ENCODE results near the gene B3GALT6.

B3GALT6 gene

DNA sequence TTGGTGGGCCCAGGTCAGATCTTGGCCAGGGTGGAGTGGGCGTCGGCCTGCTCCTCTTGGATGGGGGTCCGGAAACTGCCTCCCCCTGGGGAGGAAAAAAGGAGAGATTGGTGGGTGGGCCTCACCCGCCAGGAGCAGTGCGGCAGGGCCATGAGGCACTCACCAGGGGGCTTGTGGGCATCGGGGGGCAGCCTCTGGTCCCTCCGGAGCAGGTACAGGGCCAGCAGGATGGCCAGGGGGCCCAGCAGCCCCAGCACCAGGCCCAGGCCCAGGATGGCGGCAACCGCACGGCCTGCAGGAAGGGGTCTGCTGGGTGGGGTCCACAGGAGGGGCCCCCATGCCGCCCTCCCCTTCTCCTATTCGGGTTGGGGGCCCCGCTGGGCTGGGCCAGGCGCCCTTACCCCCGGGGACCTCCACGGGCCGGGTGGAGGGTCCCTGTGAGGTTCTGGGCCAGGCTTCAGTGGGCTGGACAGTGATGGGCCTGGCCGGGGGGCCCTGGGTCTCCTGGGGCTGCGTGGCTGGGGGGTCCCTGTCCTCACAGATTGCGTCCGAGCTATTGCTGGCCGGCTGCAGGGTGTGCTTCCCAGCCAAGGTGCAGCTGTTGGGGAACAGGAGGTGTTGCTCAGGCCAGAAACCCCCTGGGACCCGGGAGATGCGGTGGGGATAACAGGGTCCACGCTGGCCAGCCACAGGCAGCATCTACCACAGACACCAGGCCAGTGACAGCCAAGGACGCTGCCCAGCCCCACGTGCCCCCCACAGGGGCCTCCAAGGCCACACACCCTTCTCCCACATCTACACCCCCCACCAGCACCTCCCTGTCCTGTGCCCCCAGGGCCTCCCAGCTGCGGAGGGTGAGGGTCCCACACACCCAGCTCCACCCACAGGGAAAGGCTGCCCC lies 20.2 kb upstream of the B3GALT6 start:
- Histone ChIP-seq H3K36me3 (ENCODE audit: control insufficient read depth, insufficient read depth, low read length) (peaks cover 4% of the 10 kb centered on the region), H3K4me1 (ENCODE audit: control insufficient read depth, insufficient read depth, low read length) (peaks cover 12% of the 10 kb centered on the region; the same call in 1 of the 2 replicates), H3K27ac (ENCODE audit: low read depth, low read length) (no peak overlapping the region), H3K9me3 (ENCODE audit: control insufficient read depth, insufficient read depth, low read depth, low read length) (no peaks in the 10 kb centered on the region), H3K9ac (ENCODE audit: low read length) (no peak overlapping the region), H3K27me3 (ENCODE audit: control insufficient read depth, insufficient read depth, low read length) (peaks cover 7% of the 10 kb centered on the region), H3K4me3 (ENCODE audit: low read depth, low read length) (no peak overlapping the region)

DNA sequence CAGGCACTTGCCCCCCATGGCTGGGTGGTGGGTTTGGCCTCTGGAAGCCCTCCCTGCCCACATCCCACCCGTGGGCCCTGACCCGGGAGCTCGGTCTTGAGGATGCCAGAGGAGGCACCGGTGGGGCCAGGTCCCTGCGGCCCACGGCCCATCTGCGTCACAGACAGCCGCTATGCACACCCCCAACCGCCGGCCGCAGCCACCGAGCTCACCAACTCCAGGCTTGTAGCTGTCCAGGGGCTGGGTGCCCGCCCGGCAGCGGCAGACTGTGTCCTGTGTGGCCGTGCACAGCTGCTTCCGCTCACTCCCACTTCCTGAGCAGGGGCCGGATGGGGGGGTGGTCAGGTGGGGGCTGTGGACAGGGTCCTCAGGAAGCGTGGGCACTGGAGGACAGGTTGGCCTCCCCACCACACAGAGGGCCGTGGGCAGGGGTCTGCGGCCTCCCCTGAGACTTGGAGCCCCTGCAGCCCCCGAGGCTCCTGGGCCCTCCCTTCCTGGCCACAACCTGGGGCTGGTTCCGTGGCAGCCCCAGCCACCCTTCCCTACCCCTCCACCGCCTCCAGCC lies 19.2 kb upstream of the B3GALT6 start:
- Histone ChIP-seq H3K36me3 (ENCODE audit: control insufficient read depth, insufficient read depth, low read length) (peaks cover 13% of the 10 kb centered on the region), H3K9ac (ENCODE audit: low read length) (no peak overlapping the region), H3K27me3 (ENCODE audit: control insufficient read depth, insufficient read depth, low read length) (no peaks in the 10 kb centered on the region), H3K4me1 (ENCODE audit: control insufficient read depth, insufficient read depth, low read length) (peaks cover 5% of the 10 kb centered on the region; the same call in 1 of the 2 replicates), H3K9me3 (ENCODE audit: control insufficient read depth, insufficient read depth, low read depth, low read length) (no peaks in the 10 kb centered on the region), H3K27ac (ENCODE audit: low read depth, low read length) (no peak overlapping the region), H3K4me3 (ENCODE audit: low read depth, low read length) (no peak overlapping the region)

DNA sequence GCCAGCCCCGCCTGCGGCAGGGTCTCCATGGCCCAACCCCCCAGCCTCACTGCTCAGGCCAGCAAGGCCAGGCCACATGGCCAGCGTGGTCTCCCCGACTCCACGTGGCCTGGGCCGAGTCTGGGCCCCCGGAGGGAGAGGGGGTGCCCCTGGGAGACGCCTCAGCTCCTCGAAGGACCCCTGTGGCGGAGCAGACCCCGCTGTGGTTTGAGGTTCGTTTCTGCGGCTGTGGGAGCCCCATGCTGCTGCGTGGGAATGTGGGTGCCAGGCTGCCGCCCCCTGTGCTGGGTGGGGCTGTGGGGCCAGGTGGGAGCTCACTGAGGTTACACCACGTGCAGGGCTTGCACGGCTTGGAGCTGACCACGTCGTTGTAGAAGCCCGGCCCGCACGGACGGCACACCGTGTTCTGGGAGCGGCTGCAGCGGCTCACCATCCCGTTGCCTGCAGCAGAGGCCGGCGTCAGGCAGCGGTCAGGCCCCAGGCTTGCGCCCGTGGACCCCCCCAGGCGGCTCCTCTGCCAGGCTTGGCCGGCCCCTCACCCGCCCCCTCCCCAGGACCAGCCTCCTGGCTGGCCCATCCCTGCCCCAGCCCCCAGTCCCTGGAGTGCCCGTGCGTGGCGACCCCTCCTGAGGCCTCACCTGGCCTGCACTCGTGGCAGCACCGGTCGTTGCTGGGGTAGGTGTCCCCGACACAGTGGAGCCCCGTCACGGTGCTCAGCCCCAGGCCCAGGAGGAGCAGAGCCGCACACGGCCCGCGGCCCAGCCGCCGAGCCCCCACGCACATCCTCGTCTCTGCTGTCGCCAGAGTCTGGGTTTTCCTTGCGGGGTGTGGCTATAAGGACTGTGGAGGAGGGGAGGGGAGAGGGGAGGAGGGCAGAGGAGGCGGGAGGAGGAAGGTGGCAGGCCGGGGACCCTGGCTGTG lies 18.4 kb upstream of the B3GALT6 start, which contains the start of gene TNFRSF4:
TNFRSF4 (minus strand) TSS at position 809 of the 921 bp plus-strand sequence; CDS start at position 783, 26 bp downstream.
- Histone ChIP-seq H3K9ac (ENCODE audit: low read length) (no peak within 1 kb of the TSS), H3K4me1 (ENCODE audit: control insufficient read depth, insufficient read depth, low read length) (peaks cover 4% of the 10 kb centered on the region; the same call in 1 of the 2 replicates), H3K27ac (ENCODE audit: low read depth, low read length) (no peak within 1 kb of the TSS), H3K27me3 (ENCODE audit: control insufficient read depth, insufficient read depth, low read length) (no peaks in the 10 kb centered on the region), H3K9me3 (ENCODE audit: control insufficient read depth, insufficient read depth, low read depth, low read length) (no peaks in the 10 kb centered on the region), H3K36me3 (ENCODE audit: control insufficient read depth, insufficient read depth, low read length) (peaks cover 20% of the 10 kb centered on the region), H3K4me3 (ENCODE audit: low read depth, low read length) (no peak within 1 kb of the TSS)

GRCh38 chr1:1215080-1215676 lies 16.9 kb upstream of the B3GALT6 start:
- no peak overlapping the region for H3K4me3 ChIP-seq (ENCODE audit: low read depth, low read length)
- H3K27me3 ChIP-seq (ENCODE audit: control insufficient read depth, insufficient read depth, low read length) = no peaks in the 10 kb centered on the region
- H3K9me3 ChIP-seq (ENCODE audit: control insufficient read depth, insufficient read depth, low read depth, low read length) = no peaks in the 10 kb centered on the region
- H3K9ac ChIP-seq (ENCODE audit: low read length) = no peak overlapping the region
- peaks cover 22% of the 10 kb centered on the region for H3K36me3 ChIP-seq (ENCODE audit: control insufficient read depth, insufficient read depth, low read length)
- peaks cover 4% of the 10 kb centered on the region; the same call in 1 of the 2 replicates for H3K4me1 ChIP-seq (ENCODE audit: control insufficient read depth, insufficient read depth, low read length)
- no peak overlapping the region for H3K27ac ChIP-seq (ENCODE audit: low read depth, low read length)

DNA sequence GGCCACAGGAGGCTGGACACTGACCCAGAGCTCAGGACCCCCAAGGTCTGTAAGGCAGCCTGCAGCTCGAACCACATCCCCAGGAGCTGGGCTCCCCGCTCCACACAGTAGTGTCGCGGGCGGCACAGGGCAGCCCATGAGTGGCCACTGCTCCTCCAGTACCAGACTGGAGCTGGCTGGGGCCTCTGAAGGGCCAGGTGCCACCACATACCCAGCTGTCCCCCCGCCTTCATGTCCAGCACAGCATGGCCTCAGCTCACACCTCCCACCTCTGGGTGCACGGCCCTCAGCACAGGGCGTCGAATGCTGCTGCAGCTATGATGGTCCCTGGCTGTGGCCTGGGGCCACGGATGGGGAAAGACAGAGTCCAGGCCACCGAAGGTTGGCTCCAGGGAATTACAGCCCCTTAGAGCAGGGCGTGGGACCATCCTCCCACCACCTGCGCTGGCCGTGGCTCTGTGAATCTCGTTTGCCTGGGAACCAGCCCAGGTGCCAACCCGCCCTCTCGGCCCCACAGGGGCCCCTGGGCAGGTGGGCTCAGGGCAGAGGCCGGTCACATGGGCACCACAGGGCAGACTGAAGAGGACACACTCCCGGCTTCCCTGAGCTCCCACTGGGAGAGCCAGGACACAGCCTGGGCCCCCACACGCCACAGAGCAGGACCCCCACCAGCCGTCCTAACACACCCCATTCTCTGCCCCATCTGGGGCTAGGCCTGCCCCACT lies 16.0 kb upstream of the B3GALT6 start:
- Histone ChIP-seq H3K4me3 (ENCODE audit: low read depth, low read length) (no peak overlapping the region), H3K9ac (ENCODE audit: low read length) (no peak overlapping the region), H3K9me3 (ENCODE audit: control insufficient read depth, insufficient read depth, low read depth, low read length) (no peaks in the 10 kb centered on the region), H3K4me1 (ENCODE audit: control insufficient read depth, insufficient read depth, low read length) (peaks cover 4% of the 10 kb centered on the region; the same call in 1 of the 2 replicates), H3K27me3 (ENCODE audit: control insufficient read depth, insufficient read depth, low read length) (no peaks in the 10 kb centered on the region), H3K36me3 (ENCODE audit: control insufficient read depth, insufficient read depth, low read length) (peaks cover 29% of the 10 kb centered on the region), H3K27ac (ENCODE audit: low read depth, low read length) (no peak overlapping the region)

- no peak overlapping the region for H3K9ac ChIP-seq (ENCODE audit: low read length)
- H3K4me3 ChIP-seq (ENCODE audit: low read depth, low read length) = no peak overlapping the region
- peaks cover 4% of the 10 kb centered on the region; the same call in 1 of the 2 replicates for H3K4me1 ChIP-seq (ENCODE audit: control insufficient read depth, insufficient read depth, low read length)
- no peaks in the 10 kb centered on the region for H3K9me3 ChIP-seq (ENCODE audit: control insufficient read depth, insufficient read depth, low read depth, low read length)
- H3K27ac ChIP-seq (ENCODE audit: low read depth, low read length) = no peak overlapping the region
- peaks cover 34% of the 10 kb centered on the region for H3K36me3 ChIP-seq (ENCODE audit: control insufficient read depth, insufficient read depth, low read length)
- no peaks in the 10 kb centered on the region for H3K27me3 ChIP-seq (ENCODE audit: control insufficient read depth, insufficient read depth, low read length)
These were observed 15.0 kb upstream of the B3GALT6 start for GRCh38 chr1:1216770-1217620.

- Histone ChIP-seq H3K4me1 (ENCODE audit: control insufficient read depth, insufficient read depth, low read length) (peaks cover 4% of the 10 kb centered on the region; the same call in 1 of the 2 replicates), H3K27me3 (ENCODE audit: control insufficient read depth, insufficient read depth, low read length) (no peaks in the 10 kb centered on the region), H3K9me3 (ENCODE audit: control insufficient read depth, insufficient read depth, low read depth, low read length) (no peaks in the 10 kb centered on the region), H3K36me3 (ENCODE audit: control insufficient read depth, insufficient read depth, low read length) (peaks cover 41% of the 10 kb centered on the region), H3K27ac (ENCODE audit: low read depth, low read length) (no peak overlapping the region), H3K9ac (ENCODE audit: low read length) (no peak overlapping the region), H3K4me3 (ENCODE audit: low read depth, low read length) (no peak overlapping the region)
These were observed 14.2 kb upstream of the B3GALT6 start for GRCh38 chr1:1217621-1218523.

DNA sequence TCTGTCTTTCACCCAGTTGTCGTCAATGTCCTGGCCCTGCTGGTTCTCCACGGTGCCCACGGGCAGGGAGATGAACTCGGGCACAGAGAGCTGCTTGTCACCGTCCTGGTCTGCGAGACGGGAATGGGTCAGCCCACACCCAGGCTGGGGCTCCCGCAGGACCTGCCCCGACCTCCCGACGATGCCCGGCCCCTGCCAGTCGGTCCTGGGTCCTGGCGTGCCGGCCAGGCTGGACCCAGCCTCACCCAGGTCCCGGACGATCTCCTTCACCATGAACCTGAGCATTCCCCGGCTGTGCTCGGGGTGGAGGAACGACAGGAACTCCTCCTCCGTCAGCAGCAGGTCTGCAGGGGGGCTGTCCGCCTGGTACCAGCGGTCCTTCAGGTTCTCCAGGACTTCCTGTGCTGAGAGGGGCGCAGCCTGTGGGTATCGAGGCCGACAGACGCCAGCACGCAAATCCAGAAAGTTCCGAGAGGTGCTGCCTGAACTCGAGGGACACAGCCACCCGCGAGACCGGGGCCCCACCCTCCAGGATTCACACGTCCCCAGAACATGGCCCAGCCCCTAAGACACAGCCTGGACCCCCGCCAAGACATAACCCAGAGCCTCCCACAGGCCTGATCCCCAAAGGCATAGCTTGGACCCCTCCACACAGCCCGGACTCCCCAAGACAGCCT lies 13.4 kb upstream of the B3GALT6 start:
- Histone ChIP-seq H3K9me3 (ENCODE audit: control insufficient read depth, insufficient read depth, low read depth, low read length) (no peaks in the 10 kb centered on the region), H3K27me3 (ENCODE audit: control insufficient read depth, insufficient read depth, low read length) (no peaks in the 10 kb centered on the region), H3K4me1 (ENCODE audit: control insufficient read depth, insufficient read depth, low read length) (peaks cover 4% of the 10 kb centered on the region; the same call in 1 of the 2 replicates), H3K9ac (ENCODE audit: low read length) (no peak overlapping the region), H3K4me3 (ENCODE audit: low read depth, low read length) (no peak overlapping the region), H3K27ac (ENCODE audit: low read depth, low read length) (no peak overlapping the region), H3K36me3 (ENCODE audit: control insufficient read depth, insufficient read depth, low read length) (peaks cover 48% of the 10 kb centered on the region)

All from HUES6 (cell line).